Keratinocyte (primary cell): Measurements from ENCODE around the gene USP31. TPM values are rescaled to one million over a fixed set of nuclear protein-coding genes. Genes with fewer than 3 reads are reported as not detected.

Source experiments
- DNase-seq: peaks from one replicate; pipeline ENCODE4 v3.0.0-alpha.2; 2011; ENCODE audit warnings: low read depth, missing footprints, low spot score
- FAIRE-seq: peaks from 2 replicates; lab custom pipeline; 2011; peaks lifted over from hg19 to GRCh38; lab: Jason Lieb, UNC
- H2AFZ ChIP-seq: 2 replicates; pipeline ENCODE4 v1.6.0; 2012; ENCODE audit warnings: low read length, control low read depth, inconsistent platforms; ENCODE audit not compliant: control insufficient read depth
- H3K27ac ChIP-seq: 2 replicates; pipeline ENCODE4 v1.5.1; 2011; ENCODE audit warnings: low read length; ENCODE audit not compliant: control insufficient read depth, insufficient read depth
- H3K27me3 ChIP-seq: 3 replicates; pipeline ENCODE4 v1.6.0; 2011; ENCODE audit warnings: low read length; ENCODE audit not compliant: control insufficient read depth, insufficient read depth; ENCODE audit errors: extremely low read depth
- H3K36me3 ChIP-seq, 2 experiments: 2 replicates in 1 of 2; 3 replicates in 1 of 2; pipeline ENCODE4 v1.5.1; 2011; ENCODE audit warnings: low read length in 2 of 2, mild to moderate bottlenecking in 1 of 2; ENCODE audit not compliant: control insufficient read depth in 2 of 2, insufficient read depth in 2 of 2; ENCODE audit errors: extremely low read depth in 1 of 2
- H3K4me1 ChIP-seq: 3 replicates; pipeline ENCODE4 v1.5.1; 2011; ENCODE audit warnings: low read length; ENCODE audit not compliant: control insufficient read depth, insufficient read depth; ENCODE audit errors: extremely low read depth
- H3K4me2 ChIP-seq: 3 replicates; pipeline ENCODE4 v1.6.0; 2011; ENCODE audit warnings: low read depth, low read length; ENCODE audit not compliant: control insufficient read depth, insufficient read depth; ENCODE audit errors: extremely low read depth
- H3K4me3 ChIP-seq, 3 experiments: fragments of 200-600 bp in 1 of 3; sonication (generic) in 1 of 3; 2 replicates in 2 of 3; 3 replicates in 1 of 3; pipeline ENCODE4 v1.5.1; 2011 to 2016; ENCODE audit warnings: low read length in 3 of 3, mild to moderate bottlenecking in 3 of 3, control low read depth in 2 of 3, inconsistent platforms in 1 of 3, low read depth in 1 of 3, mixed read lengths in 1 of 3, mixed run types in 1 of 3, moderate library complexity in 1 of 3; ENCODE audit not compliant: control insufficient read depth in 2 of 3, insufficient read depth in 2 of 3; ENCODE audit errors: extremely low read depth in 1 of 3
- H3K79me2 ChIP-seq: 2 replicates; pipeline ENCODE4 v1.6.0; 2012; ENCODE audit warnings: low read length; ENCODE audit not compliant: control insufficient read depth, insufficient read depth
- H3K9ac ChIP-seq: 3 replicates; pipeline ENCODE4 v1.6.0; 2011; ENCODE audit warnings: low read length; ENCODE audit not compliant: control insufficient read depth, insufficient read depth; ENCODE audit errors: extremely low read depth
- H3K9me1 ChIP-seq: 3 replicates; pipeline ENCODE4 v1.6.0; 2011; ENCODE audit warnings: low read length; ENCODE audit not compliant: control insufficient read depth, insufficient read depth; ENCODE audit errors: extremely low read depth
- H3K9me3 ChIP-seq: 2 replicates; pipeline ENCODE4 v1.5.1; 2012; ENCODE audit warnings: low read depth, low read length; ENCODE audit not compliant: control insufficient read depth
- H4K20me1 ChIP-seq: 3 replicates; pipeline ENCODE4 v1.6.0; 2011; ENCODE audit warnings: low read length; ENCODE audit not compliant: control insufficient read depth, insufficient read depth; ENCODE audit errors: extremely low read depth
- EZH2 ChIP-seq: IDR thresholded peaks from one replicate; pipeline ENCODE4 v1.6.1; 2012; ENCODE audit warnings: inconsistent platforms, mild to moderate bottlenecking, low read length, moderate library complexity
- dilution Hi-C: fragments of 300-500 bp; cut with MboI; formaldehyde crosslinking; loops from one replicate; pipeline ENCODE4 v1.7.0; 2020; ENCODE audit warnings: low sequenced_read_pairs; ENCODE audit not compliant: extremely low pct_ligation_motif_present
- polyA plus RNA-seq, 5 experiments: library from polyadenylated mRNA; depleted of rRNA in 3 of 5; stranded (reverse) in 3 of 5; stranded (forward) in 1 of 5; unstranded in 1 of 5; fragments of >200 nt; gene quantifications; 1 replicate in 1 of 5; 2 replicates in 3 of 5; 3 replicates in 1 of 5; pipeline versions ENCODE4 v1.2.1 to v1.2.3, GENCODE V29; 2011 to 2012; ENCODE audit warnings: missing spikeins in 2 of 5, low read depth in 1 of 5, low replicate concordance in 1 of 5
- TF ChIP-seq, protein P1 (sequence below), 3 experiments: IDR thresholded peaks in 1 of 3; conservative IDR thresholded peaks in 1 of 3; optimal IDR thresholded peaks in 1 of 3; 2 replicates in 2 of 3; 3 replicates in 1 of 3; pipeline versions ENCODE3 to v1.5.1; 2011; ENCODE audit warnings: low read length in 3 of 3, mild to moderate bottlenecking in 3 of 3, moderate library complexity in 2 of 3, control low read depth in 1 of 3, inconsistent platforms in 1 of 3; ENCODE audit not compliant: insufficient read depth in 2 of 3; ENCODE audit errors: extremely low read depth in 1 of 3

The USP31 gene
- polyA plus RNA-seq, 1 donor (not counting 4 experiments of a cell fraction or from before 2014, with no cell fraction given), result 16.3 TPM

DNA sequence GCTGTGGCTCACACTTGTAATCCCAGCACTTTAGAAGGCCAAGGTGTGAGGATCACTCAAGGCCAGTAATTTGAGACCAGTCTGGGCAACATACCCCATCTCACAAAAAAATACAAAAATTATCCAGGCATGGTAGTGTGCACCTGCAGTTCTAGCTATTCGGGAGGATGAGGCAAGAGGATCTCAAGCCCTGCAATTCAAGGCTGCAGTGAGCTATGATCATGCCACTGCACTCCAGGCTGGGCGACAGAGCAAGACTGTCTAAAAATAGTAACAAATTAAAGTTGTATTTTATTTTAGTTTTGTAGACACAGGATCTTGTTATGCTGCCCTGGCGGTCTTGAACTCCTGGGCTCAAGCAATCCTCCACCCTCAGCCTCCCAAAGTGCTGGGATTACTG, 18.2 kb downstream of the USP31 start:
- Histone ChIP-seq H3K4me3 (no peak overlapping the region), H3K9me3 (no peaks in the 10 kb centered on the region), H3K9me1 (peaks cover 4% of the 10 kb centered on the region), H3K4me1 (peaks cover 19% of the 10 kb centered on the region), H3K9ac (no peak overlapping the region), H3K27me3 (no peaks in the 10 kb centered on the region), H2AFZ (no peak overlapping the region), H4K20me1 (peaks cover 2% of the 10 kb centered on the region), H3K79me2 (peaks cover 98% of the 10 kb centered on the region), H3K27ac (no peak overlapping the region), H3K4me2 (no peak overlapping the region), H3K36me3 (no peaks in the 10 kb centered on the region)
- no peak for TF ChIP-seq EZH2
- TF ChIP-seq, protein P1, sequence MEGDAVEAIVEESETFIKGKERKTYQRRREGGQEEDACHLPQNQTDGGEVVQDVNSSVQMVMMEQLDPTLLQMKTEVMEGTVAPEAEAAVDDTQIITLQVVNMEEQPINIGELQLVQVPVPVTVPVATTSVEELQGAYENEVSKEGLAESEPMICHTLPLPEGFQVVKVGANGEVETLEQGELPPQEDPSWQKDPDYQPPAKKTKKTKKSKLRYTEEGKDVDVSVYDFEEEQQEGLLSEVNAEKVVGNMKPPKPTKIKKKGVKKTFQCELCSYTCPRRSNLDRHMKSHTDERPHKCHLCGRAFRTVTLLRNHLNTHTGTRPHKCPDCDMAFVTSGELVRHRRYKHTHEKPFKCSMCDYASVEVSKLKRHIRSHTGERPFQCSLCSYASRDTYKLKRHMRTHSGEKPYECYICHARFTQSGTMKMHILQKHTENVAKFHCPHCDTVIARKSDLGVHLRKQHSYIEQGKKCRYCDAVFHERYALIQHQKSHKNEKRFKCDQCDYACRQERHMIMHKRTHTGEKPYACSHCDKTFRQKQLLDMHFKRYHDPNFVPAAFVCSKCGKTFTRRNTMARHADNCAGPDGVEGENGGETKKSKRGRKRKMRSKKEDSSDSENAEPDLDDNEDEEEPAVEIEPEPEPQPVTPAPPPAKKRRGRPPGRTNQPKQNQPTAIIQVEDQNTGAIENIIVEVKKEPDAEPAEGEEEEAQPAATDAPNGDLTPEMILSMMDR (optimal IDR thresholded peaks at IDR 0.05 in 1 of 3, IDR thresholded peaks at IDR 0.05 in 1 of 3, conservative IDR thresholded peaks at IDR 0.05 in 1 of 3; ENCODE audit: extremely low read depth in 1 of 3, insufficient read depth in 2 of 3, low read length in 3 of 3), result no peak
- dilution Hi-C loops, result no loop called here
- DNase-seq (no peak), FAIRE-seq (no peak)

DNA sequence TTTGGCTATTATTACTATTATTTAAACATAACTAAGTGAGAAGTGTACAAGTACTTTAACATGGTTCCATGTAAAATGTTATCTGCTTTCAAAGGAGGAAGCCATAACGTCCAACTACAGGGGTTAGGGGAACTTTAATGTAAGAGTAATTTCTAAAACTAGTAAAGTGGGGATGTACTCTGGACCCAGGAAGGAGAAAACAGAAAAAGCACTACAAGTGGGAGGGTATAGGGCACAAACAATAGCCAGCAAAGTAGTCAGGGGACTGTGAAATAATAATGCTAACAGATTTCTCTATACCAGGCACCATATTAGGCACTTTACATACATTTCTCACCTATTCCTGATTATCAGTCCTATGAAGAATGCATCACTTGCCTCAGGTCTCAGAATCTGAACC, 19.6 kb downstream of the USP31 start:
- Histone ChIP-seq H3K4me3 (no peak overlapping the region), H3K9ac (no peak overlapping the region), H2AFZ (no peak overlapping the region), H3K27me3 (no peaks in the 10 kb centered on the region), H3K4me2 (no peak overlapping the region), H4K20me1 (peaks cover 5% of the 10 kb centered on the region), H3K79me2 (peaks cover 98% of the 10 kb centered on the region), H3K9me1 (peaks cover 4% of the 10 kb centered on the region), H3K9me3 (no peaks in the 10 kb centered on the region), H3K27ac (no peak overlapping the region), H3K4me1 (peaks cover 23% of the 10 kb centered on the region), H3K36me3 (no peaks in the 10 kb centered on the region)
- DNase-seq, result no peak
- TF ChIP-seq, protein P1 (optimal IDR thresholded peaks at IDR 0.05 in 1 of 3, IDR thresholded peaks at IDR 0.05 in 1 of 3, conservative IDR thresholded peaks at IDR 0.05 in 1 of 3; ENCODE audit: extremely low read depth in 1 of 3, insufficient read depth in 2 of 3, low read length in 3 of 3), result no peak
- TF ChIP-seq EZH2, result no peak
- dilution Hi-C loops, result no loop called here
- FAIRE-seq, result no peak
